Measurements from ENCODE around the gene HCN3. TPM values are rescaled to one million over a fixed set of nuclear protein-coding genes. Genes with fewer than 3 reads are reported as not detected.
"Not testable (repeated sequence)": the region's sequence is repeated elsewhere in the genome, so short reads cannot be mapped to it uniquely, and the experiment has no call there.

HCN3 gene
- total RNA-seq, 1 experiment from 2014 or later, result 7.3 TPM

GRCh38 chr1:155326631-155327037 is 49.4 kb downstream of the HCN3 start:
- H3K4me3 Mint-ChIP-seq, result no peak overlapping the region
- POLR2A ChIA-PET, result no interaction called here

GRCh38 chr1:155327981-155328380 is 50.7 kb downstream of the HCN3 start:
- Mint-ChIP-seq H3K9me3 (no peaks in the 10 kb centered on the region), H3K4me3 (no peak overlapping the region), H3K27ac (no peak overlapping the region), H3K27me3 (ENCODE audit: low read depth) (no peaks in the 10 kb centered on the region), H3K4me1 (peaks cover 8% of the 10 kb centered on the region), H3K36me3 (peaks cover 21% of the 10 kb centered on the region)
- ATAC-seq (no peak), DNase-seq (ENCODE audit: low spot score) (no peak)
- CTCF ChIA-PET, result interaction anchor here (0.6 to 9.9 kb wide), 4 partner anchors 50 to 942 kb away, joined by 3 to 204 read pairs (median 4); no protein-coding TSS in a partner anchor
- no peak for TF ChIP-seq HMGA2 (CRISPR knock-in tag; IDR thresholded peaks at IDR 0.05)
- TF ChIP-seq ZBTB21 (CRISPR knock-in tag; IDR thresholded peaks at IDR 0.05; ENCODE audit: borderline replicate concordance), result no peak
- TF ChIP-seq CTCF (IDR thresholded peaks at IDR 0.05), result no peak
- TF ChIP-seq PRRX2 (CRISPR knock-in tag; IDR thresholded peaks at IDR 0.05), result no peak
- no peak for TF ChIP-seq ARID4B (CRISPR knock-in tag; IDR thresholded peaks at IDR 0.05; ENCODE audit: borderline replicate concordance)
- no peak for TF ChIP-seq ZNF121 (CRISPR knock-in tag; IDR thresholded peaks at IDR 0.05)
- TF ChIP-seq ZNF532 (CRISPR knock-in tag; IDR thresholded peaks at IDR 0.05; ENCODE audit: borderline replicate concordance), result no peak
- TF ChIP-seq NFYB (CRISPR knock-in tag; conservative IDR thresholded peaks at IDR 0.05; ENCODE audit: low read depth), result no peak
- no peak for TF ChIP-seq EMX1 (CRISPR knock-in tag; IDR thresholded peaks at IDR 0.05)
- no peak for TF ChIP-seq ZNF396 (CRISPR knock-in tag; IDR thresholded peaks at IDR 0.05; ENCODE audit: borderline replicate concordance)
- TF ChIP-seq ATF3 (CRISPR knock-in tag; conservative IDR thresholded peaks at IDR 0.05), result no peak
- no peak for TF ChIP-seq NR1H2 (CRISPR knock-in tag; IDR thresholded peaks at IDR 0.05)
- POLR2A ChIA-PET, result no interaction called here

More at GRCh38 chr1:155326631-155327037, 49.4 kb downstream of the HCN3 start:
- no peak for DNase-seq (ENCODE audit: low spot score)
- peaks cover 6% of the 10 kb centered on the region for H3K27me3 Mint-ChIP-seq (ENCODE audit: low read depth)
- H3K36me3 Mint-ChIP-seq, result peaks cover 21% of the 10 kb centered on the region
- no peak for ATAC-seq
- no peak overlapping the region for H3K27ac Mint-ChIP-seq
- CTCF ChIA-PET, result interaction anchor here (0.5 to 9.9 kb wide), 2 partner anchors 75 to 177 kb away, joined by 3 to 204 read pairs; no protein-coding TSS in a partner anchor
- peaks cover 18% of the 10 kb centered on the region for H3K4me1 Mint-ChIP-seq
- no peak for TF ChIP-seq IRF2 (CRISPR knock-in tag; IDR thresholded peaks at IDR 0.05; ENCODE audit: borderline replicate concordance, low read depth)
- no peaks in the 10 kb centered on the region for H3K9me3 Mint-ChIP-seq

GRCh38 chr1:155328856-155329255 is 51.6 kb downstream of the HCN3 start:
- H3K9me3 Mint-ChIP-seq; POLR2A ChIA-PET; ATAC-seq; H3K4me3 Mint-ChIP-seq; DNase-seq (ENCODE audit: low spot score); H3K4me1 Mint-ChIP-seq; H3K27ac Mint-ChIP-seq; H3K27me3 Mint-ChIP-seq (ENCODE audit: low read depth): not testable (repeated sequence)
- CTCF ChIA-PET, result interaction anchor here (1.2 to 9.9 kb wide), 3 partner anchors 51 to 77 kb away, joined by 3 to 204 read pairs (median 4); no protein-coding TSS in a partner anchor
- peaks cover 21% of the 10 kb centered on the region for H3K36me3 Mint-ChIP-seq
